Neural crest cell (in vitro differentiated cells): ENCODE measurements around the gene ANKRD53. TPM values are rescaled to one million over a fixed set of nuclear protein-coding genes. Genes with fewer than 3 reads are reported as not detected.

Experiments used
- DNase-seq: peaks from one replicate; pipeline ENCODE4 v3.0.0; 2021; ENCODE audit warnings: low read depth, mixed read lengths, low spot score
- H3K27ac Mint-ChIP-seq: one replicate; pipeline ENCODE4 v1.8.0; 2021; ENCODE audit warnings: mild to moderate bottlenecking, mixed read lengths; ENCODE audit not compliant: unreplicated experiment
- H3K27me3 Mint-ChIP-seq: 2 replicates; pipeline ENCODE4 v1.8.0; 2021; ENCODE audit warnings: low read depth, mild to moderate bottlenecking, mixed read lengths
- H3K36me3 Mint-ChIP-seq: 2 replicates; pipeline ENCODE4 v1.8.0; 2021; ENCODE audit warnings: low read depth, mild to moderate bottlenecking, mixed read lengths
- H3K4me1 Mint-ChIP-seq: 2 replicates; pipeline ENCODE4 v1.8.0; 2021; ENCODE audit warnings: mixed read lengths
- H3K4me3 Mint-ChIP-seq: one replicate; pipeline ENCODE4 v1.8.0; 2021; ENCODE audit warnings: mild to moderate bottlenecking, mixed read lengths
- H3K9me3 Mint-ChIP-seq: 2 replicates; pipeline ENCODE4 v1.8.0; 2021; ENCODE audit warnings: mixed read lengths
- total RNA-seq: library from RNA; stranded (reverse); gene quantifications from 2 replicates; pipeline ENCODE4 v1.2.1, GENCODE V29; 2021
- TF ChIP-seq, protein P1 (sequence below): fragments of 200-600 bp; sonication (generic); conservative IDR thresholded peaks from 2 replicates; pipeline ENCODE4 v1.5.0; 2021; ENCODE audit warnings: antibody characterized with exemption, mild to moderate bottlenecking

ANKRD53 gene
- total RNA-seq, 1 donor from 2014 or later: 1.7 TPM

DNA sequence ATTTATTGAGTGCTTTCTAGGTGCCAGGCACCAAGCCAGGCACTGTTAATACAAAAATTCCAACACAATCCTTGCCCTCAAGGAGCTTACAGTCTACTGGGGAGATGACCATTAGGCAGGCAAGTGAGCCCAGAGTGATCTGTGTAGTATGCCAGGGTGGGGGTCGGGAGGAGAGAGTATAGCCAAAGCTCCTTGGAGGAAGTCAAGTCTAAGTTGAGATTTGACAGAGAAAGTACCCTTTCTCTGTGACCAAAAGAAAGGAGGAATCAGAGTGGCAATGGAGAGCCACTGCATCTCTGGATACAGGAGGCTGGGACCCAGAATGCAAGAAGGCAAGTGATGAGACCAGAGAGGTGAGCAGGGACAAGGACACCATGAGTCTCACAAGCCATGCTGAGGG is 7.5 kb downstream of the ANKRD53 start:
- TF ChIP-seq, protein P1, sequence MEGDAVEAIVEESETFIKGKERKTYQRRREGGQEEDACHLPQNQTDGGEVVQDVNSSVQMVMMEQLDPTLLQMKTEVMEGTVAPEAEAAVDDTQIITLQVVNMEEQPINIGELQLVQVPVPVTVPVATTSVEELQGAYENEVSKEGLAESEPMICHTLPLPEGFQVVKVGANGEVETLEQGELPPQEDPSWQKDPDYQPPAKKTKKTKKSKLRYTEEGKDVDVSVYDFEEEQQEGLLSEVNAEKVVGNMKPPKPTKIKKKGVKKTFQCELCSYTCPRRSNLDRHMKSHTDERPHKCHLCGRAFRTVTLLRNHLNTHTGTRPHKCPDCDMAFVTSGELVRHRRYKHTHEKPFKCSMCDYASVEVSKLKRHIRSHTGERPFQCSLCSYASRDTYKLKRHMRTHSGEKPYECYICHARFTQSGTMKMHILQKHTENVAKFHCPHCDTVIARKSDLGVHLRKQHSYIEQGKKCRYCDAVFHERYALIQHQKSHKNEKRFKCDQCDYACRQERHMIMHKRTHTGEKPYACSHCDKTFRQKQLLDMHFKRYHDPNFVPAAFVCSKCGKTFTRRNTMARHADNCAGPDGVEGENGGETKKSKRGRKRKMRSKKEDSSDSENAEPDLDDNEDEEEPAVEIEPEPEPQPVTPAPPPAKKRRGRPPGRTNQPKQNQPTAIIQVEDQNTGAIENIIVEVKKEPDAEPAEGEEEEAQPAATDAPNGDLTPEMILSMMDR: no peak
- H3K36me3 Mint-ChIP-seq: peaks cover 12% of the 10 kb centered on the region
- H3K4me3 Mint-ChIP-seq: no peak overlapping the region
- DNase-seq: no peak
- H3K9me3 Mint-ChIP-seq: no peaks in the 10 kb centered on the region
- H3K4me1 Mint-ChIP-seq: peaks cover 4% of the 10 kb centered on the region
- H3K27ac Mint-ChIP-seq: no peak overlapping the region
- no peaks in the 10 kb centered on the region for H3K27me3 Mint-ChIP-seq

DNA sequence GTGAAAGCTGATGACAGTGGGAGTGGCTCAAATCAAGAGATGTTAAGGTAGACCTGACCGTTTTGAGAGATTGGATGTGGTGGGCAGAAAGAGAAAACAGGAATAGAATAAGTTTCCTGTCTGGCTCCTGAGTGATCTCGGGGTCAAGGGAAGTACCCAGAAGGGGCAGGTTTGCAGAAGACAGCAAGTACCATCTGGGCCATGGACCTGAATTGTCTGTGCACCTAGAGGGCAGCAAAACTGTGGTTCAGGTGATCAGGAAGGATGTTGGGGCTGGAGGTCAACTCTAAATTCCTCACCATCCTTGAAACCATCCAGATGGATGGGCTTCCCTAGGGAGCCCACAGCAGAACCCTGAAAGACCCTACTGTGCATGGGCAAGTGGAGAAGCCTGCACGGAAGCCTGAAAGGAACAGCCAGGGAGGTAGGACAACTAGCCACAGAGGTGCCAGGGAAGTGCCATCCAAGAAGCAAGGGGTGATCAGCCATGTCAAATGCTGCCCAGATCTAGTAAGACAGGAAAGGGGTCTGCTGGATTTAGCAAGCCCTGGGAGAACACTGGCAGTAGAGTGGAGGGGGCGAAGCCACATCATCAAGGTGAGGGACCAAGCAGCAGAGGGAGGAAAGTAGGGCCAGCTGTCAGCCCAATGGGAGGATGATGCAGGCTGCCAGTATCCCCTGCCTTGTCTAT is 8.2 kb downstream of the ANKRD53 start:
- Mint-ChIP-seq H3K27ac (no peak overlapping the region), H3K36me3 (peaks cover 12% of the 10 kb centered on the region), H3K4me3 (no peak overlapping the region), H3K9me3 (no peaks in the 10 kb centered on the region), H3K4me1 (peaks cover 10% of the 10 kb centered on the region), H3K27me3 (no peaks in the 10 kb centered on the region)
- no peak for DNase-seq
- TF ChIP-seq, protein P1: no peak

DNA sequence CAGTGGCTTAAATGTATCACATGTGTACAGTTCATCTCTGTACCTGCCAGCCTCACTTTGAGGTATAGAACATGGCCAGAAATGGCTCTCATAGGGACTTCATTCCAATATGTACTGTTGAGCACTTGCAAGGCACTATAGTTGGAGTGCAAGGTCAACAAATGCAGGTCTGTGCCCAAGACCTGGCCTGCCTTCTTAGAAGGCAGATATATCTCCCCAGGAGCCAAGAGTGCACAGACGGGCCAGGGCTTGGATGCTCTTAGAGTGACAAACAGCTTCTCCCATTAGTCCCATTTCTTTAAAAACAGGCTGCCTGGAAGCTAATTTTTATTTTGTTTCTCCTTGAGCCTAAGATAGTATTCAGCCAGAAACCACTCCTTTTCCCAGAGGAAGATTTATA is 9.0 kb downstream of the ANKRD53 start:
- no peak overlapping the region for H3K4me3 Mint-ChIP-seq

DNA sequence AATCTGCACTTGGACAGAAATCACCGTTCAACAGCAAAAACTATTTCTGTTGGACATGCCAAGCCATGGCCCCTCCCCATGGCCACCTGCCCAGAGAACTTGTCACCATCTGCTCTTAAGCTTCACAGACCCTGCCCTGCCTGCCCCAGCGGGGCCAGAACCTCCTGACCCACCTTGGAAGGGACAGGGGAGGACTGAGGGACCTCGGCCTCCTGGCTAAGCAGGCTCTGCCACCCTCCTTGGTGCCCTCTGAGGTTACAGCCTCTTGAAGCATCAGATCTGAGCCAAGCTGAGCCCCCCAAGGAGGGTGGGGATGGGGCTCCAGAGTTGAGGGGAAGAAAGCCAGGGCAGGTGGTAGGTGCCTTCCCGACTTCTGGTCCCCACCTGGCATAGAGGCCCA is 9.7 kb downstream of the ANKRD53 start:
- Mint-ChIP-seq H3K27ac (no peak overlapping the region), H3K4me1 (peaks cover 17% of the 10 kb centered on the region), H3K9me3 (no peaks in the 10 kb centered on the region), H3K27me3 (no peaks in the 10 kb centered on the region), H3K36me3 (peaks cover 12% of the 10 kb centered on the region), H3K4me3 (no peak overlapping the region)
- DNase-seq: no peak
- TF ChIP-seq, protein P1: no peak

More for the DNA sequence above, 9.0 kb downstream of the ANKRD53 start:
- TF ChIP-seq, protein P1: no peak
- H3K27ac Mint-ChIP-seq: no peak overlapping the region
- H3K36me3 Mint-ChIP-seq: peaks cover 12% of the 10 kb centered on the region
- no peaks in the 10 kb centered on the region for H3K9me3 Mint-ChIP-seq
- DNase-seq: no peak
- H3K4me1 Mint-ChIP-seq: peaks cover 12% of the 10 kb centered on the region
- H3K27me3 Mint-ChIP-seq: no peaks in the 10 kb centered on the region

DNA sequence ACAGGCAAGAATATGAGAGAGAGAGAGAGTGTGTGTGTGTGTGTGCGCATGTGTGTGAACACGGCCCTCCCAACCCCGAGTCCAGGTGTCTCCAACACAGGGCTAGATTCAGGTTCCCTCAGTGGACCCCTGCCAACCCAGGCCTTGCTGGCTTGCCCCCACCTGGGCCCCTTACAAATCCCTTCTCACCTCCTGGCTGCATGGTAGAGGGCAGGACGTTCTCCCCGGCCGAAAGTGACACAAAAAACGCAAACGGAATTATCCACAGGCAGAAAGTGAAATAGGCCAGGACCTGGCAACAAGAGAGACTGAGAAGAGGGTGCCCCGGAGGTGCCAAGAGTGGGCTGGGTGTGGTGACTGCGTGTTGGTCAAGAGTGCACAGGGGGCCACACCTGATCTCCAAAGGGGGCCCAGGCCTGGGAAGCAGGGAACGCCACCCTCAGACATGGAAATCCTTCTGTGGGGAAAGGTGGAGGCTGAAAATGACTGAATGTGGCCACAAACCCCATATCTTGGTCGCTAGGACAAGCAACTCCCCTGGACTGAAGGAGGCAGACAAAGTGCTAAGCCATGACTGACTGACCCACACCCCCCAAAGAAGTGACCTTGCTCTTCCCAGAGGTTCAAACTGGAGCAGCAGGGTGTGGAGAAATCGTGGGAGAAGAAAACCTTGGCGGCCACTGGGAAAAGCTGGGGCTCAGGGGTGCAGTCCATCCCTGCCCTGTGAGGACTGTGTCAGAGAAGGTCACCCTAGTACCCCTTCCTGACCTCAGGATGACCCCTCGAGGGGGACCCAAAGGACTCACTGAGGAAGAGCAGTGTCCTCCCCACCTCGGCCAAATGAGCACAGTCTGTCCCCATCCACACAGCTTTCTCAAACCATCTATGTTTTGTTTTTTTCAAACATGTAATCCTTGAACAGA is 10.6 kb downstream of the ANKRD53 start:
- H3K4me3 Mint-ChIP-seq: no peak overlapping the region
- peaks cover 2% of the 10 kb centered on the region for H3K27me3 Mint-ChIP-seq
- peaks cover 12% of the 10 kb centered on the region for H3K36me3 Mint-ChIP-seq
- no peak overlapping the region for H3K27ac Mint-ChIP-seq
- TF ChIP-seq, protein P1: no peak
- DNase-seq: no peak
- H3K9me3 Mint-ChIP-seq: no peaks in the 10 kb centered on the region
- peaks cover 25% of the 10 kb centered on the region for H3K4me1 Mint-ChIP-seq
